Measurements from ENCODE around the gene FAM110A.
"Not testable (repeated sequence)": the region's sequence is repeated elsewhere in the genome, so short reads cannot be mapped to it uniquely, and the experiment has no call there.

The FAM110A gene

GRCh38 chr20:823574-823902 is 10.0 kb upstream of the FAM110A start:
- DNase-seq (ENCODE audit: low read depth), result no peak

- DNase-seq (ENCODE audit: low read depth), result no peak
These were observed 9.0 kb upstream of the FAM110A start for GRCh38 chr20:824490-824889.

GRCh38 chr20:824916-825315 is 8.6 kb upstream of the FAM110A start:
- no peak for DNase-seq (ENCODE audit: low read depth)

GRCh38 chr20:825710-826421 is 7.6 kb upstream of the FAM110A start:
- DNase-seq (ENCODE audit: low read depth), result no peak

- DNase-seq (ENCODE audit: low read depth), result no peak
These were observed 6.7 kb upstream of the FAM110A start for GRCh38 chr20:826695-827323.

GRCh38 chr20:827981-828380 is 5.5 kb upstream of the FAM110A start:
- DNase-seq (ENCODE audit: low read depth), result not testable (repeated sequence)

- no peak for DNase-seq (ENCODE audit: low read depth)
These were observed 4.5 kb upstream of the FAM110A start for GRCh38 chr20:828987-829386.

- DNase-seq (ENCODE audit: low read depth), result no peak
These were observed 4.0 kb upstream of the FAM110A start for GRCh38 chr20:829551-829950.

- no peak for DNase-seq (ENCODE audit: low read depth)
These were observed 3.4 kb upstream of the FAM110A start for GRCh38 chr20:830011-830521.

- no peak for DNase-seq (ENCODE audit: low read depth)
These were observed 2.3 kb upstream of the FAM110A start for GRCh38 chr20:831251-831650.

- no peak for DNase-seq (ENCODE audit: low read depth)
These were observed 1.6 kb upstream of the FAM110A start for GRCh38 chr20:831956-832355.

GRCh38 chr20:833121-833449 is 430 bp upstream of the FAM110A start:
- DNase-seq (ENCODE audit: low read depth), result no peak

GRCh38 chr20:834151-834746 is 734 bp downstream of the FAM110A start:
- DNase-seq (ENCODE audit: low read depth), result no peak

- DNase-seq (ENCODE audit: low read depth), result no peak
These were observed 2.1 kb downstream of the FAM110A start for GRCh38 chr20:835608-836045.

GRCh38 chr20:836190-836589 is 2.7 kb downstream of the FAM110A start:
- DNase-seq (ENCODE audit: low read depth), result no peak

- DNase-seq (ENCODE audit: low read depth), result no peak
These were observed 5.5 kb downstream of the FAM110A start for GRCh38 chr20:839015-839414.

GRCh38 chr20:839626-840025 is 6.1 kb downstream of the FAM110A start:
- no peak for DNase-seq (ENCODE audit: low read depth)

GRCh38 chr20:840503-840857 is 7.0 kb downstream of the FAM110A start:
- DNase-seq (ENCODE audit: low read depth), result no peak

GRCh38 chr20:840858-841567 is 7.5 kb downstream of the FAM110A start:
- no peak for DNase-seq (ENCODE audit: low read depth)

GRCh38 chr20:841568-842546 is 8.3 kb downstream of the FAM110A start:
- no peak for DNase-seq (ENCODE audit: low read depth)

GRCh38 chr20:842547-842940 is 9.0 kb downstream of the FAM110A start:
- DNase-seq (ENCODE audit: low read depth), result no peak

GRCh38 chr20:843912-844311 is 10.4 kb downstream of the FAM110A start:
- no peak for DNase-seq (ENCODE audit: low read depth)

Data from stimulated activated CD8-positive, alpha-beta memory T cell treated with anti-CD3 and anti-CD28 coated beads, Interleukin-15, amount 100 ng/mL, for 1 hour (primary cell).